Muscle of back (tissue), 11 donors: ENCODE measurements around the gene SLC38A8. TPM values are rescaled to one million over a fixed set of nuclear protein-coding genes. Genes with fewer than 3 reads are reported as not detected.

Experiments
- DNase-seq, 3 donors: peaks; one replicate each; pipeline versions ENCODE4 v3.0.0 to v3.0.0-alpha.2; 2013
- polyA plus RNA-seq, 10 donors: library from polyadenylated mRNA; unstranded; fragments of 120-200 nt; gene quantifications; one replicate each; pipeline ENCODE4 v1.2.1, GENCODE V29; 2013; ENCODE audit not compliant: insufficient read length in 10 of 10

Gene SLC38A8
- polyA plus RNA-seq, 10 donors: not detected

- no peak for DNase-seq
Observed at GRCh38 chr16:83969771-83970429, 72.7 kb downstream of the SLC38A8 start.

GRCh38 chr16:83968891-83969649, 73.5 kb downstream of the SLC38A8 start:
- DNase-seq: no peak

GRCh38 chr16:83968306-83968851, 74.2 kb downstream of the SLC38A8 start:
- DNase-seq: no peak

- DNase-seq: peak in 2 of 3 donors; percentile 46 to 65
Observed at GRCh38 chr16:83967838-83968305, 74.7 kb downstream of the SLC38A8 start, which contains the start of gene NECAB2. TSS of gene NECAB2 (plus strand) at chr16:83968244. CDS start at chr16:83968649, 405 bp downstream.

GRCh38 chr16:83967091-83967490, 75.5 kb downstream of the SLC38A8 start:
- no peak for DNase-seq

- DNase-seq: no peak
Observed at GRCh38 chr16:83966153-83966696, 76.4 kb downstream of the SLC38A8 start.

GRCh38 chr16:83965444-83966152, 77.0 kb downstream of the SLC38A8 start:
- no peak for DNase-seq

- no peak for DNase-seq
Observed at GRCh38 chr16:83964684-83965443, 77.7 kb downstream of the SLC38A8 start.

GRCh38 chr16:83963277-83964119, 79.1 kb downstream of the SLC38A8 start:
- no peak for DNase-seq

- no peak for DNase-seq
Observed at GRCh38 chr16:83961591-83961990, 81.0 kb downstream of the SLC38A8 start.

- no peak for DNase-seq
Observed at GRCh38 chr16:83960521-83961249, 81.9 kb downstream of the SLC38A8 start.

Other genes with a start within 250 kb of the SLC38A8 start
- 100 to 1,000 TPM; 110 to 141 (median 123) TPM for gene HSBP1, start 234.8 kb downstream of the SLC38A8 start, polyA plus RNA-seq
- 1 to 10 TPM; 3.0 to 5.2 (median 3.9) TPM for gene MLYCD, start 143.7 kb downstream of the SLC38A8 start, polyA plus RNA-seq
- gene OSGIN1, start 89.6 kb downstream of the SLC38A8 start, polyA plus RNA-seq: 1 to 10 TPM in 1 of 10 donors, under 1 TPM in 9; 0.14 to 1.1 (median 0.47) TPM
- gene NECAB2, start 74.6 kb downstream of the SLC38A8 start, polyA plus RNA-seq: 1 to 10 TPM in 1 of 10 donors, under 1 TPM in 9; 0.39 to 1.0 (median 0.82) TPM
- 10 to 100 TPM; 65.9 to 92.8 (median 68.7) TPM for gene MBTPS1, start 74.1 kb upstream of the SLC38A8 start, polyA plus RNA-seq
- gene HSDL1, start 102.4 kb upstream of the SLC38A8 start, polyA plus RNA-seq: 10 to 100 TPM; 14.4 to 23.6 (median 17.7) TPM
- 1 to 10 TPM in 1 of 10 donors, under 1 TPM in 9; 0.09 to 1.3 (median 0.37) TPM for gene DNAAF1, start 102.5 kb upstream of the SLC38A8 start, polyA plus RNA-seq
- gene TAF1C, start 144.3 kb upstream of the SLC38A8 start, polyA plus RNA-seq: 10 to 100 TPM; 16.8 to 39.7 (median 24.4) TPM
- 1 to 10 TPM in 2 of 10 donors, under 1 TPM in 8; 0.43 to 1.1 (median 0.87) TPM for gene ADAD2, start 148.4 kb upstream of the SLC38A8 start, polyA plus RNA-seq
- under 1 TPM in 3 of 10 donors, not detected in 7; 0.05 to 0.08 (median 0.05) TPM for gene KCNG4, start 197.2 kb upstream of the SLC38A8 start, polyA plus RNA-seq